Suprapubic skin (tissue), 4 donors: ENCODE results near the gene SCN7A. TPM values are rescaled to one million over a fixed set of nuclear protein-coding genes. Genes with fewer than 3 reads are reported as not detected.
"Not testable (repeated sequence)": the region's sequence is repeated elsewhere in the genome, so short reads cannot be mapped to it uniquely, and the experiment has no call there.

Experiments used
- DNase-seq, 2 donors: peaks; one replicate each; pipeline ENCODE4 v3.0.0-alpha.2; 2019; ENCODE audit warnings: low spot score in 2 of 2
- H3K27ac ChIP-seq: fragments of 200-600 bp; sonication (generic); one replicate; pipeline ENCODE4 v1.5.1; 2019
- H3K27me3 ChIP-seq: fragments of 200-600 bp; sonication (generic); one replicate; pipeline ENCODE4 v1.5.1; 2019
- H3K36me3 ChIP-seq: fragments of 200-600 bp; sonication (generic); one replicate; pipeline ENCODE4 v1.5.1; 2019
- H3K4me1 ChIP-seq: fragments of 200-600 bp; sonication (generic); one replicate; pipeline ENCODE4 v1.5.1; 2019
- H3K4me3 ChIP-seq: fragments of 200-600 bp; sonication (generic); one replicate; pipeline ENCODE4 v1.5.1; 2019; ENCODE audit warnings: mild to moderate bottlenecking
- H3K9me3 ChIP-seq: fragments of 200-600 bp; sonication (generic); one replicate; pipeline ENCODE4 v1.5.1; 2019
- CTCF ChIP-seq, 2 donors: fragments of 200-600 bp in 1 of 2; fragments of 450-650 bp in 1 of 2; sonication (generic) in 1 of 2; IDR thresholded peaks; one replicate each; pipeline ENCODE4 v1.5.1; 2016 to 2019; ENCODE audit warnings: antibody characterized with exemption in 2 of 2, mild to moderate bottlenecking in 1 of 2, moderate library complexity in 1 of 2
- EP300 ChIP-seq: sonication (generic); formaldehyde crosslinking; IDR thresholded peaks from one replicate; pipeline ENCODE4 v1.6.1; 2017; ENCODE audit warnings: antibody characterized with exemption
- POLR2A ChIP-seq, 2 donors: fragments of 450-650 bp; IDR thresholded peaks; one replicate each; pipeline ENCODE4 v1.6.1; 2017; ENCODE audit warnings: antibody characterized with exemption in 2 of 2, mild to moderate bottlenecking in 2 of 2, moderate library complexity in 2 of 2
- POLR2AphosphoS5 ChIP-seq, 3 donors: sonication (generic); formaldehyde crosslinking; IDR thresholded peaks; one replicate each; pipeline ENCODE4 v1.6.1; 2017; ENCODE audit warnings: antibody characterized with exemption in 3 of 3
- WGBS: methylation state at CpG from one replicate; pipeline ENCODE4 v1.1.5; 2018; 5-methylcytosine and 5-hydroxymethylcytosine counted together
- total RNA-seq, 4 donors: library from RNA; depleted of rRNA; stranded (reverse); fragments of >200 nt; gene quantifications; one replicate each; pipeline ENCODE4 v1.1.0, GENCODE V29; 2016

Gene SCN7A
- total RNA-seq, 4 donors from 2014 or later, result 2.5 to 4.6 (median 3.4) TPM

DNA sequence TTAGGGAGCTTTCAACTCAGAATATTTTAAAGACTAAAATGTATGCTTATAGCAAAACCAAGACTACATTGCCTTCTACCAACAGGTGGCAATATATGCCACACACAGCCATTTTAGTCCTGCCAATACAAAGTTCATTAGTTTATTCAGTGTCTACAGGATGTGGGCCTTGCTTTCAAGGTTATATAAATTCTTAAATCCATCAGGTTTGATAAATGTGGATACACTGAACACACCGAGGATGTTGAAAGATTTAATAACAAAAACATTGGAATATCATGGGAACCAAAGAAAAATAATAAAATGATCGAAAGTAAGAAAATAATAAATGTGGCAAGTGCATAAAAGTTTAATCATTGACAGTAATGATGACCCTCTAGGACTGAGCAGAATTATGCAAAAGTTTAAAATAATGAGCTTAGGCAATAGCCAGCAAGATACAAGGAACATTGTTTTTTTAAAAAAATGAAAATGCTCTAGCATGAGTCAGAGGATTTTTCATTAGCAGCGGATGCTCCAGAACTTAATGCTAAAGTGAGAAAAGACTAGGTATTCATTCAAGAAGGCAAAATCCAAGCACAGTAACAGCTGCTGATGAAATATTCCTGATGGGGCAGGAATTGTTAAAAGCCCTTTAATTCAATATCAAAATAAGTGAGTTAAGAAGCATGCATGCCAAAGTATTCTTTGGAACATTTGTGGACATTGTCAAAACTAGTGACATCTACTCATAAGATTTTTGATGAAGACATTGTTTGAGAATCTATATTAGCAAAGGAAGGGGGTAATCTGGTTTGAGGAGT, 132.5 kb downstream of the SCN7A start:
- no peaks in the 10 kb centered on the region for H3K9me3 ChIP-seq
- no peaks in the 10 kb centered on the region for H3K27me3 ChIP-seq
- 75% methylated on average over 3 of the region's 3 CpGs for WGBS
- no peaks in the 10 kb centered on the region for H3K4me1 ChIP-seq
- no peak for DNase-seq
- no peaks in the 10 kb centered on the region for H3K36me3 ChIP-seq
- H3K4me3 ChIP-seq, result no peak overlapping the region
- H3K27ac ChIP-seq, result no peak overlapping the region
- TF ChIP-seq POLR2AphosphoS5 (IDR thresholded peaks at IDR 0.05) (no peak), CTCF (IDR thresholded peaks at IDR 0.05) (peak in 1 of 2 donors; percentile 18), EP300 (no peak), POLR2A (IDR thresholded peaks at IDR 0.05) (no peak)

DNA sequence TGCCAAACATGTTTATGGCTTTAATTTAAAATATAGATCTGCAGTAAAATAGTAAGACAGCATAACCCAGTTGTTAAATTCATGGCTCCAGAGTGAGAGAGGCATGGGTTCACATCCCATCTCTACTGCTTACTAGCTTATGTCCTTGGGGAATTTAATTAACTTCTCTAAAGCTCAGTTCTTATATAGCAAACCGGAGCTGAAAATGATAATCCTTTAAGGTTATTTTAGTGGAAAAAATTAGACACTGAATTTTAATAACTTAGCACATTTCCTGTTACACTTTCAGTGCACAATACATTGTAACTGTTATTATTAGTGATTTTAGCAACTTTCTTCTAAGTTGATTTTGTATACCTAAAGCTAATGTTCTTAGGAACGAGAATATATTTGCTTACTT, 133.1 kb downstream of the SCN7A start:
- no peaks in the 10 kb centered on the region for H3K36me3 ChIP-seq
- H3K9me3 ChIP-seq, result no peaks in the 10 kb centered on the region
- H3K27ac ChIP-seq, result no peak overlapping the region
- H3K4me1 ChIP-seq, result no peaks in the 10 kb centered on the region
- 83% methylated on average over 2 of the region's 2 CpGs for WGBS
- H3K27me3 ChIP-seq, result no peaks in the 10 kb centered on the region
- H3K4me3 ChIP-seq, result no peak overlapping the region
- TF ChIP-seq EP300 (no peak), POLR2AphosphoS5 (IDR thresholded peaks at IDR 0.05) (no peak), POLR2A (IDR thresholded peaks at IDR 0.05) (no peak), CTCF (IDR thresholded peaks at IDR 0.05) (no peak)
- DNase-seq, result no peak

DNA sequence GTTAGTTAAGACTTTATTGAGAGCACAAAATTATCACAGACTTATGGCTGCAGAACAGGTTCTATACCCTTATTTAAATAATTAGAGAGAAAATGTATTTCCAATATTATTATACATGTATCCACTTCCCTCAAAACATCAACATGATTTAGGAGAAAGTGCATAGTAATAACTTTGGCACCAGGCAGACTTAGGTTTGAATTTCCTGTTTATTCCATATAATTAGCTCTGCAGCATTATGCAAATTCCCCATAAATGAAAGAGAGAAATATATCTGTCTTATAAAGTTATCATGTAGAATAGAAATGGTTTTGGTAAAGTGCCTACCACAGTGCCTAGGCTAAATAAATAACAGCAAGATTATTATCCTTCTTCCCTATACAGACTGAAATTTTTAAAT, 133.6 kb downstream of the SCN7A start:
- Histone ChIP-seq H3K27me3 (no peaks in the 10 kb centered on the region), H3K27ac (no peak overlapping the region), H3K4me3 (no peak overlapping the region), H3K4me1 (no peaks in the 10 kb centered on the region), H3K9me3 (no peaks in the 10 kb centered on the region), H3K36me3 (no peaks in the 10 kb centered on the region)
- TF ChIP-seq CTCF (IDR thresholded peaks at IDR 0.05) (no peak), POLR2A (IDR thresholded peaks at IDR 0.05) (no peak), EP300 (no peak), POLR2AphosphoS5 (IDR thresholded peaks at IDR 0.05) (no peak)
- no peak for DNase-seq

DNA sequence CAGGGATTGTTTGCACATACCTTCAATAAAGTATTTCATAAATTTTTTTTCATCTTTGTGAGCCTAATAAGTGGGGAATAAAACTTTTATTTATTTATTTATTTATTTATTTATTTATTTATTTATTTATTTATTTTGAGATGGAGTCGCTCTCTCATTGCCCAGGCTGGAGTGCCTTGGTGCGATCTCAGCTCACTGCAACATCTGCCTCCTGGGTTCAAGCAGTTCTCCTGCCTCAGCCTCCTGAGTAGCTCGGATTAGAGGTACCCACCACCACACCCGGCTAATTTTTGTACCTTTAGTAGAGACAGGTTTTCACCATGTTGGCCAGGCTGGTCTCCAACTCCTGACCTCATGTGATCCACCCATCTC, 136.1 kb downstream of the SCN7A start:
- DNase-seq, H3K4me1 ChIP-seq, H3K4me3 ChIP-seq, H3K27me3 ChIP-seq, H3K9me3 ChIP-seq, H3K27ac ChIP-seq, H3K36me3 ChIP-seq: not testable (repeated sequence)
- 95% methylated on average over 4 of the region's 4 CpGs for WGBS

DNA sequence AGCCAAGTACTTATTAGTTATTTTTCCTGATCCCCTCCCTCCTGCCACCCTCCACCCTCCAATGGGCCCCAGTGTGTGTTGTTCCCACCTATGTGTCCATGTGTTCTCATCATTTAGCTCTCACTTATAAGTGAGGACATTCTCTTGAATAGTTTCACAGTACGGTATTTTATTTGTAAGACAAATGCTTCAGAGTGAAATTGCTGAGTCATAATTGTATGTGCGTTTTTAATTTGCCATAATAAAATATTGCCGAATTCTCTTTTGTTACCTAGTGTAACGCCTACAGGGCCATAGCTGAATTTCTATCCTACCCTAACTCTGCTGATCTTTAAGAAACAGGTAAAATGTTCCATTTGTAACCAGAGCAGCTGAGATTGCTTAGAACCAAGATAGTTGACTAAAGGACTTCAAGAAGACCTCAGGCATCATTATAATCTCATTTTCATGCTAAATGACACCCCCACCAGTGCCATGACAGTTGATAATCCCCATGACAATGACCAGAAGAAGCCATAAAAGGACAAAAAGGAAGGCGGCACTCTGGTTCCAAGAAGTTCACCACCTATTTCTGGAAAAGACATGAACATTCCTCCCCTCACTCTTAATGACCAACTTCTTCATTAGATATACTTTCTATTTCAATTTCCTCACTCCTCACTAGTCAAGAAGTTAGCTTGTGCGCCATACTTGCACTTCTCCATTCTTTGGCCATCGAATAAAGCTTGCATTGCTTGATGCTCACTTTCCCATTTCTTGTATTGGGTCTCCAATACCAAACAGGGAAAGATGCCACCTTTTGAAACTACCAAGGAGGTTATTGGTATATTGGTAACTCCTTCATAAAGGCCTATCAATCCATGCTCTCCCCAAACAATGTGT, 136.7 kb downstream of the SCN7A start:
- Histone ChIP-seq H3K4me1 (no peaks in the 10 kb centered on the region), H3K4me3 (no peak overlapping the region), H3K27me3 (no peaks in the 10 kb centered on the region), H3K27ac (no peak overlapping the region), H3K9me3 (no peaks in the 10 kb centered on the region), H3K36me3 (no peaks in the 10 kb centered on the region)
- TF ChIP-seq EP300 (no peak), POLR2A (IDR thresholded peaks at IDR 0.05) (no peak), CTCF (IDR thresholded peaks at IDR 0.05) (no peak), POLR2AphosphoS5 (IDR thresholded peaks at IDR 0.05) (no peak)
- no peak for DNase-seq
- 86% methylated on average over 7 of the region's 7 CpGs for WGBS

Other genes starting within 250 kb of the SCN7A start
- gene SCN9A, start 118.3 kb downstream of the SCN7A start, total RNA-seq, result 1 to 10 TPM; 1.1 to 8.8 (median 5.2) TPM